Endothelial cell of umbilical vein (primary cell): ENCODE measurements around the gene AFTPH. TPM values are rescaled to one million over a fixed set of nuclear protein-coding genes. Genes with fewer than 3 reads are reported as not detected.

ENCODE experiments used
- BruUV-seq: library from RNA; stranded (reverse); fragments of 400-500 nt; replicated peaks from 2 replicates; lab custom pipeline; 2021; lab: Mats Ljungman, UMichigan
- CTCF ChIA-PET: fragments of 300-600, 350-600 bp; sonication (Branson Sonifier 250); formaldehyde crosslinking; loops from one replicate; lab custom pipeline; 2021; ENCODE audit warnings: antibody characterized with exemption, inconsistent platforms; lab: Charles Lee
- POLR2A ChIA-PET: fragments of 300-600, 350-600 bp; sonication (Branson Sonifier 250); formaldehyde crosslinking; loops from one replicate; lab custom pipeline; 2021; ENCODE audit warnings: antibody characterized with exemption, inconsistent platforms; lab: Charles Lee
- DNase-seq: peaks from one replicate; pipeline ENCODE4 v3.0.0-alpha.2; 2011; ENCODE audit warnings: low read depth, low spot score
- FAIRE-seq: peaks from 2 replicates; lab custom pipeline; 2011; peaks lifted over from hg19 to GRCh38; lab: Jason Lieb, UNC
- H2AFZ ChIP-seq: 2 replicates; pipeline ENCODE4 v1.6.0; 2012; ENCODE audit warnings: low read depth, low read length, control low read depth, inconsistent platforms
- H3K27ac ChIP-seq: 2 replicates; pipeline ENCODE4 v1.5.1; 2011; ENCODE audit warnings: low read depth, mild to moderate bottlenecking, control low read depth, low read length, moderate library complexity; ENCODE audit not compliant: insufficient read depth
- H3K27me3 ChIP-seq, 2 experiments: 2 replicates each; pipeline versions ENCODE4 v1.6.0 to v1.6.1; 2011; ENCODE audit warnings: low read length in 2 of 2, mixed read lengths in 1 of 2; ENCODE audit not compliant: control insufficient read depth in 2 of 2, insufficient read depth in 2 of 2
- H3K36me3 ChIP-seq, 2 experiments: 2 replicates in 1 of 2; 3 replicates in 1 of 2; pipeline ENCODE4 v1.5.1; 2011; ENCODE audit warnings: low read length in 2 of 2, mild to moderate bottlenecking in 1 of 2, moderate library complexity in 1 of 2; ENCODE audit not compliant: control insufficient read depth in 2 of 2, insufficient read depth in 2 of 2; ENCODE audit errors: extremely low read depth in 1 of 2
- H3K4me1 ChIP-seq: 3 replicates; pipeline ENCODE4 v1.5.1; 2011; ENCODE audit warnings: mild to moderate bottlenecking, low read length; ENCODE audit not compliant: control insufficient read depth, insufficient read depth; ENCODE audit errors: extremely low read depth
- H3K4me2 ChIP-seq: 2 replicates; pipeline ENCODE4 v1.6.1; 2011; ENCODE audit warnings: low read length, control low read depth, mixed read lengths; ENCODE audit not compliant: insufficient read depth
- H3K4me3 ChIP-seq, 3 experiments: fragments of 200-600 bp in 1 of 3; sonication (generic), shearing (Covaris generic) in 1 of 3; replicated peaks in 1 of 3; 2 replicates each; pipeline ENCODE4 v1.5.1; 2011 to 2016; ENCODE audit warnings: control low read depth in 3 of 3, low read length in 3 of 3, mild to moderate bottlenecking in 2 of 3, inconsistent platforms in 1 of 3, low read depth in 1 of 3, moderate library complexity in 1 of 3; ENCODE audit not compliant: insufficient read depth in 1 of 3
- H3K79me2 ChIP-seq: 2 replicates; pipeline ENCODE4 v1.6.0; 2012; ENCODE audit warnings: low read length, inconsistent platforms; ENCODE audit not compliant: control insufficient read depth, insufficient read depth
- H3K9ac ChIP-seq: replicated peaks from 2 replicates; pipeline ENCODE3; 2011; ENCODE audit warnings: low read length, control low read depth; ENCODE audit not compliant: insufficient read depth; ENCODE audit errors: extremely low read depth
- H3K9me1 ChIP-seq: replicated peaks from 3 replicates; pipeline ENCODE4 v1.6.0; 2011; ENCODE audit warnings: mild to moderate bottlenecking, low read length; ENCODE audit not compliant: control insufficient read depth, insufficient read depth; ENCODE audit errors: extremely low read depth
- H3K9me3 ChIP-seq: replicated peaks from 2 replicates; pipeline ENCODE4 v1.5.1; 2012; ENCODE audit warnings: low read length, inconsistent platforms; ENCODE audit not compliant: control insufficient read depth, insufficient read depth
- H4K20me1 ChIP-seq: replicated peaks from 2 replicates; pipeline ENCODE3; 2011; ENCODE audit warnings: mild to moderate bottlenecking, low read length; ENCODE audit not compliant: control insufficient read depth, insufficient read depth; ENCODE audit errors: extremely low read depth
- EZH2 ChIP-seq: IDR thresholded peaks from 2 replicates; pipeline ENCODE4 v1.6.1; 2012; ENCODE audit warnings: borderline replicate concordance, low read depth, mild to moderate bottlenecking, moderate library complexity, low read length, inconsistent platforms; ENCODE audit not compliant: severe bottlenecking
- FOS ChIP-seq: IDR thresholded peaks from 2 replicates; pipeline ENCODE4 v1.6.1; 2011; ENCODE audit warnings: mild to moderate bottlenecking, low read length, moderate library complexity, borderline replicate concordance; ENCODE audit not compliant: insufficient read depth
- GATA2 ChIP-seq: IDR thresholded peaks from 2 replicates; pipeline ENCODE4 v1.7.0; 2011; ENCODE audit warnings: low read depth, mild to moderate bottlenecking, moderate library complexity, mixed read lengths, low read length; ENCODE audit not compliant: insufficient read length, insufficient read depth
- JUN ChIP-seq: IDR thresholded peaks from 2 replicates; pipeline ENCODE4 v1.6.1; 2011; ENCODE audit warnings: borderline replicate concordance, low read depth; ENCODE audit not compliant: insufficient read length, insufficient read depth
- MYC ChIP-seq: IDR thresholded peaks from one replicate; pipeline ENCODE4 v1.6.1; 2011; ENCODE audit warnings: mild to moderate bottlenecking, low read depth, low read length
- POLR2A ChIP-seq: IDR thresholded peaks from 2 replicates; pipeline ENCODE4 v1.6.1; 2012; ENCODE audit warnings: low read depth, mild to moderate bottlenecking, control low read depth, low read length
- POLR2AphosphoS5 ChIP-seq: IDR thresholded peaks from 2 replicates; pipeline ENCODE4 v1.6.1; 2012; ENCODE audit warnings: low read depth, mild to moderate bottlenecking, control low read depth, low read length, moderate library complexity; ENCODE audit not compliant: insufficient read depth
- dilution Hi-C: fragments of 300-500 bp; cut with MboI; formaldehyde crosslinking; loops from one replicate; pipeline ENCODE4 v1.15.0; 2019; ENCODE audit warnings: low sequenced_read_pairs; ENCODE audit not compliant: extremely low pct_ligation_motif_present
- intact Hi-C: fragments of 100-400 bp; cut with micrococcal nuclease; formaldehyde crosslinking; loops from one replicate; pipeline ENCODE4 v1.10.0; 2022
- polyA plus RNA-seq, 4 experiments: library from polyadenylated mRNA; depleted of rRNA in 3 of 4; stranded (reverse) in 3 of 4; unstranded in 1 of 4; fragments of >200 nt; gene quantifications; 2 replicates each; pipeline versions ENCODE4 v1.2.1 to v1.2.3, GENCODE V29; 2011 to 2012; ENCODE audit warnings: missing spikeins in 1 of 4
- total RNA-seq: library from RNA; stranded (reverse); gene quantifications from 2 replicates; pipeline ENCODE4 v1.2.3, GENCODE V29; 2021
- TF ChIP-seq, protein P1 (sequence below), 2 donors: IDR thresholded peaks; 1 replicate in 1 of 2; 2 replicates in 1 of 2; pipeline ENCODE4 v1.5.1; 2011; ENCODE audit warnings: low read length in 2 of 2, mild to moderate bottlenecking in 2 of 2, moderate library complexity in 2 of 2, control low read depth in 1 of 2, inconsistent platforms in 1 of 2, low read depth in 1 of 2; ENCODE audit not compliant: insufficient read depth in 1 of 2; ENCODE audit errors: extremely low read depth in 1 of 2
- TF ChIP-seq, protein P2 (sequence below): IDR thresholded peaks from 2 replicates; pipeline ENCODE4 v1.6.1; 2011; ENCODE audit not compliant: insufficient read depth, insufficient read length

The AFTPH gene
- total and polyA plus RNA-seq, 2 donors (not counting 3 experiments of a cell fraction or from before 2014, with no cell fraction given), result 6.9 to 15.3 TPM

DNA sequence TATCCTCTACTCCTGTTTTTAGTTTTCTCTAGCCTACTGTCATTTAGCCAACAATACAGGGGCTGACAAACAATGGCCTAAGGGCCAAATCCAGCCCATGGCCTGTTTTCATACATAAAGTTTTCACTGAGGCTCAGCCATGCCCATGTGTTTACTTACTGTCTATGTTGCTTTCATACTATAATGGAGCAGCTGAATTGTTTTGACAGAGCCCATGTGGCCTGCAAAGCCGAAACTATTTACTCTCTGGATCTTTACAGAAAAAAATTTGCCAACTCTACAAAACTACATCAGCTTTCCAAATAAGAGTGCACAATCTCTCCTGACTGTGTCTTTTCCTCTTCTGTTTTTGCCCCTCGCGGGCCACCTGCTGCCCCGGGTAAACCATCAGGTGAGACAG, 46.1 kb upstream of the AFTPH start:
- H3K36me3 ChIP-seq, result no peaks in the 10 kb centered on the region
- H3K27ac ChIP-seq, result no peak overlapping the region
- POLR2A ChIA-PET, result no interaction called here
- H3K4me2 ChIP-seq, result no peak overlapping the region
- intact Hi-C loops, result no loop called here
- FAIRE-seq (no peak), DNase-seq (no peak)
- TF ChIP-seq, protein P1, sequence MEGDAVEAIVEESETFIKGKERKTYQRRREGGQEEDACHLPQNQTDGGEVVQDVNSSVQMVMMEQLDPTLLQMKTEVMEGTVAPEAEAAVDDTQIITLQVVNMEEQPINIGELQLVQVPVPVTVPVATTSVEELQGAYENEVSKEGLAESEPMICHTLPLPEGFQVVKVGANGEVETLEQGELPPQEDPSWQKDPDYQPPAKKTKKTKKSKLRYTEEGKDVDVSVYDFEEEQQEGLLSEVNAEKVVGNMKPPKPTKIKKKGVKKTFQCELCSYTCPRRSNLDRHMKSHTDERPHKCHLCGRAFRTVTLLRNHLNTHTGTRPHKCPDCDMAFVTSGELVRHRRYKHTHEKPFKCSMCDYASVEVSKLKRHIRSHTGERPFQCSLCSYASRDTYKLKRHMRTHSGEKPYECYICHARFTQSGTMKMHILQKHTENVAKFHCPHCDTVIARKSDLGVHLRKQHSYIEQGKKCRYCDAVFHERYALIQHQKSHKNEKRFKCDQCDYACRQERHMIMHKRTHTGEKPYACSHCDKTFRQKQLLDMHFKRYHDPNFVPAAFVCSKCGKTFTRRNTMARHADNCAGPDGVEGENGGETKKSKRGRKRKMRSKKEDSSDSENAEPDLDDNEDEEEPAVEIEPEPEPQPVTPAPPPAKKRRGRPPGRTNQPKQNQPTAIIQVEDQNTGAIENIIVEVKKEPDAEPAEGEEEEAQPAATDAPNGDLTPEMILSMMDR (IDR thresholded peaks at IDR 0.05; ENCODE audit: extremely low read depth in 1 of 2, insufficient read depth in 1 of 2, low read depth in 1 of 2, low read length in 2 of 2), result no peak
- TF ChIP-seq FOS (no peak), POLR2AphosphoS5 (no peak), JUN (no peak), MYC (no peak), EZH2 (no peak), POLR2A (no peak), GATA2 (no peak)
- TF ChIP-seq, protein P2, sequence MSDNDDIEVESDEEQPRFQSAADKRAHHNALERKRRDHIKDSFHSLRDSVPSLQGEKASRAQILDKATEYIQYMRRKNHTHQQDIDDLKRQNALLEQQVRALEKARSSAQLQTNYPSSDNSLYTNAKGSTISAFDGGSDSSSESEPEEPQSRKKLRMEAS, result no peak
- no TSS peak for BruUV-seq
- H2AFZ ChIP-seq, result no peak overlapping the region
- H3K9me1 ChIP-seq, result no peaks in the 10 kb centered on the region
- H3K4me3 ChIP-seq, result no peak overlapping the region
- H3K79me2 ChIP-seq, result no peaks in the 10 kb centered on the region
- dilution Hi-C loops, result no loop called here
- H3K9ac ChIP-seq, result no peak overlapping the region
- peaks cover 0 to 6% of the 10 kb centered on the region in 2 experiments for H3K27me3 ChIP-seq
- H3K4me1 ChIP-seq, result peaks cover 5% of the 10 kb centered on the region
- no peaks in the 10 kb centered on the region for H3K9me3 ChIP-seq
- H4K20me1 ChIP-seq, result no peaks in the 10 kb centered on the region
- CTCF ChIA-PET, result interaction anchor here (2.4 to 2.7 kb wide), 2 partner anchors 9 to 147 kb away, joined by 9 to 16 read pairs; no protein-coding TSS in a partner anchor
